GM23338 (cell line): ENCODE measurements around the gene CAVIN2. TPM values are rescaled to one million over a fixed set of nuclear protein-coding genes. Genes with fewer than 3 reads are reported as not detected.

Source experiments
- ATAC-seq: fragments of 200-7000 bp; cut with Tn5 transposase; 3 replicates; pipeline ENCODE4 v1.9.1; 2020
- DNase-seq: peaks from one replicate; pipeline ENCODE4 v3.0.0-alpha.2; 2015; ENCODE audit warnings: low spot score
- H2AFZ ChIP-seq: fragments of 200-600 bp; sonication (generic); 2 replicates; pipeline ENCODE4 v1.8.0; 2016; ENCODE audit warnings: antibody characterized with exemption, mild to moderate bottlenecking, moderate library complexity
- H3F3A ChIP-seq: fragments of 200-600 bp; sonication (generic); replicated peaks from 2 replicates; pipeline ENCODE4 v1.8.0; 2017; ENCODE audit warnings: antibody characterized with exemption, mixed run types, low read depth
- H3K27ac ChIP-seq: fragments of 200-600 bp; sonication (generic); 2 replicates; pipeline ENCODE4 v1.6.1; 2016; ENCODE audit warnings: low read depth
- H3K27me3 ChIP-seq: fragments of 200-600 bp; sonication (generic); 2 replicates; pipeline ENCODE4 v1.8.0; 2016; ENCODE audit warnings: mild to moderate bottlenecking, mixed run types, moderate library complexity; ENCODE audit not compliant: insufficient read depth
- H3K36me3 ChIP-seq: fragments of 200-600 bp; sonication (generic); 2 replicates; pipeline ENCODE4 v1.8.0; 2016; ENCODE audit warnings: mild to moderate bottlenecking; ENCODE audit not compliant: insufficient read depth
- H3K4me1 ChIP-seq: fragments of 200-600 bp; sonication (generic); 2 replicates; pipeline ENCODE4 v1.8.0; 2016; ENCODE audit warnings: mild to moderate bottlenecking, moderate library complexity; ENCODE audit not compliant: insufficient read depth
- H3K4me2 ChIP-seq: fragments of 200-600 bp; sonication (generic); 2 replicates; pipeline ENCODE4 v1.7.1; 2017; ENCODE audit warnings: mixed run types
- H3K4me3 ChIP-seq: fragments of 200-600 bp; sonication (generic); 2 replicates; pipeline ENCODE4 v1.6.1; 2016; ENCODE audit warnings: mixed run types
- H3K79me2 ChIP-seq: fragments of 200-600 bp; sonication (generic); replicated peaks from 2 replicates; pipeline ENCODE4 v1.8.0; 2017; ENCODE audit warnings: mild to moderate bottlenecking; ENCODE audit not compliant: insufficient read depth
- H3K9me2 ChIP-seq: fragments of 200-600 bp; sonication (generic); 2 replicates; pipeline ENCODE4 v1.8.0; 2017; ENCODE audit not compliant: insufficient read depth
- H4K20me1 ChIP-seq: fragments of 200-600 bp; sonication (generic); replicated peaks from 2 replicates; pipeline ENCODE4 v1.8.0; 2017; ENCODE audit warnings: mild to moderate bottlenecking; ENCODE audit not compliant: insufficient read depth
- H3K27ac Mint-ChIP-seq: 2 replicates; pipeline ENCODE4 v1.8.0; 2020; ENCODE audit warnings: inconsistent platforms, mild to moderate bottlenecking, moderate library complexity, mixed read lengths
- H3K27me3 Mint-ChIP-seq: 3 replicates; pipeline ENCODE4 v1.8.0; 2022; ENCODE audit warnings: low read depth, mild to moderate bottlenecking, moderate library complexity, mixed read lengths, inconsistent platforms; ENCODE audit not compliant: insufficient read depth, poor library complexity
- H3K36me3 Mint-ChIP-seq: 3 replicates; pipeline ENCODE4 v1.8.0; 2021; ENCODE audit warnings: low read depth, mild to moderate bottlenecking, inconsistent platforms, moderate library complexity, mixed read lengths
- H3K4me1 Mint-ChIP-seq: 3 replicates; pipeline ENCODE4 v1.8.0; 2020; ENCODE audit warnings: mild to moderate bottlenecking, inconsistent platforms, mixed read lengths
- H3K4me3 Mint-ChIP-seq: 3 replicates; pipeline ENCODE4 v1.8.0; 2021; ENCODE audit warnings: moderate library complexity, mild to moderate bottlenecking, inconsistent platforms, mixed read lengths
- H3K9me3 Mint-ChIP-seq: 3 replicates; pipeline ENCODE4 v1.8.0; 2020; ENCODE audit warnings: moderate library complexity, mild to moderate bottlenecking, inconsistent platforms, mixed read lengths
- CREB1 ChIP-seq: fragments of 250-450 bp; sonication (Bioruptor Pico); IDR thresholded peaks from 2 replicates; pipeline ENCODE4 v1.5.0; 2020; ENCODE audit warnings: low read depth, mild to moderate bottlenecking, moderate library complexity
- EZH2phosphoT487 ChIP-seq: fragments of 200-600 bp; sonication (generic); IDR thresholded peaks from one replicate; pipeline ENCODE4 v1.8.1; 2018; ENCODE audit warnings: antibody characterized with exemption; ENCODE audit not compliant: unreplicated experiment
- ZNF114 ChIP-seq: fragments of 250-450 bp; sonication (Bioruptor Pico); IDR thresholded peaks from 2 replicates; pipeline ENCODE4 v1.5.0; 2020; ENCODE audit warnings: mild to moderate bottlenecking, moderate library complexity
- ZNF331 ChIP-seq: fragments of 250-450 bp; sonication (Bioruptor Pico); IDR thresholded peaks from 2 replicates; pipeline ENCODE4 v1.5.0; 2020; ENCODE audit warnings: low read depth, mild to moderate bottlenecking, moderate library complexity
- polyA plus RNA-seq: library from polyadenylated mRNA; unstranded; fragments of >200 nt; fragmentation: Nextera tagmentation; extraction: Ambion mirVana; gene quantifications from 2 replicates; pipeline ENCODE4 v1.2.1, GENCODE V29; 2016
- total RNA-seq: library from RNA; depleted of rRNA; stranded (reverse); fragments of >200 nt; shearing (Covaris generic); gene quantifications from 2 replicates; pipeline ENCODE4 v1.2.3, GENCODE V29; 2014
- TF ChIP-seq, protein P1 (sequence below), 2 experiments: fragments of 200-600 bp in 1 of 2; sonication (generic) in 1 of 2; conservative IDR thresholded peaks; 2 replicates each; pipeline versions ENCODE4 v1.5.1 to v1.6.1; 2016 to 2017; ENCODE audit warnings: antibody characterized with exemption in 2 of 2, low read depth in 2 of 2, mild to moderate bottlenecking in 2 of 2, moderate library complexity in 1 of 2
- TF ChIP-seq, protein P2 (sequence below): fragments of 250-450 bp; sonication (Bioruptor Pico); IDR thresholded peaks from 2 replicates; pipeline ENCODE4 v1.5.0; 2020; ENCODE audit warnings: mild to moderate bottlenecking, moderate library complexity

The CAVIN2 gene
- total and polyA plus RNA-seq, 2 experiments from 2014 or later, result 0.07 to 0.15 TPM

- no peaks in the 10 kb centered on the region for H4K20me1 ChIP-seq
- H3K4me3 ChIP-seq, result no peak overlapping the region
- H3K4me1 Mint-ChIP-seq, result peaks cover 7% of the 10 kb centered on the region; the same call in 2 of the 3 replicates
- no peak overlapping the region for H3K27ac ChIP-seq
- H3K4me1 ChIP-seq, result peaks cover 5% of the 10 kb centered on the region; the same call in 1 of the 2 replicates
- H3K36me3 Mint-ChIP-seq, result no peaks in the 10 kb centered on the region
- ATAC-seq, result no peak
- no peaks in the 10 kb centered on the region for H3F3A ChIP-seq
- no peak for TF ChIP-seq ZNF114 (CRISPR knock-in tag)
- TF ChIP-seq, protein P1, sequence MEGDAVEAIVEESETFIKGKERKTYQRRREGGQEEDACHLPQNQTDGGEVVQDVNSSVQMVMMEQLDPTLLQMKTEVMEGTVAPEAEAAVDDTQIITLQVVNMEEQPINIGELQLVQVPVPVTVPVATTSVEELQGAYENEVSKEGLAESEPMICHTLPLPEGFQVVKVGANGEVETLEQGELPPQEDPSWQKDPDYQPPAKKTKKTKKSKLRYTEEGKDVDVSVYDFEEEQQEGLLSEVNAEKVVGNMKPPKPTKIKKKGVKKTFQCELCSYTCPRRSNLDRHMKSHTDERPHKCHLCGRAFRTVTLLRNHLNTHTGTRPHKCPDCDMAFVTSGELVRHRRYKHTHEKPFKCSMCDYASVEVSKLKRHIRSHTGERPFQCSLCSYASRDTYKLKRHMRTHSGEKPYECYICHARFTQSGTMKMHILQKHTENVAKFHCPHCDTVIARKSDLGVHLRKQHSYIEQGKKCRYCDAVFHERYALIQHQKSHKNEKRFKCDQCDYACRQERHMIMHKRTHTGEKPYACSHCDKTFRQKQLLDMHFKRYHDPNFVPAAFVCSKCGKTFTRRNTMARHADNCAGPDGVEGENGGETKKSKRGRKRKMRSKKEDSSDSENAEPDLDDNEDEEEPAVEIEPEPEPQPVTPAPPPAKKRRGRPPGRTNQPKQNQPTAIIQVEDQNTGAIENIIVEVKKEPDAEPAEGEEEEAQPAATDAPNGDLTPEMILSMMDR (conservative IDR thresholded peaks at IDR 0.05; ENCODE audit: low read depth in 2 of 2), result no peak
- no peak for TF ChIP-seq ZNF331
- TF ChIP-seq EZH2phosphoT487, result no peak
- TF ChIP-seq, protein P2, sequence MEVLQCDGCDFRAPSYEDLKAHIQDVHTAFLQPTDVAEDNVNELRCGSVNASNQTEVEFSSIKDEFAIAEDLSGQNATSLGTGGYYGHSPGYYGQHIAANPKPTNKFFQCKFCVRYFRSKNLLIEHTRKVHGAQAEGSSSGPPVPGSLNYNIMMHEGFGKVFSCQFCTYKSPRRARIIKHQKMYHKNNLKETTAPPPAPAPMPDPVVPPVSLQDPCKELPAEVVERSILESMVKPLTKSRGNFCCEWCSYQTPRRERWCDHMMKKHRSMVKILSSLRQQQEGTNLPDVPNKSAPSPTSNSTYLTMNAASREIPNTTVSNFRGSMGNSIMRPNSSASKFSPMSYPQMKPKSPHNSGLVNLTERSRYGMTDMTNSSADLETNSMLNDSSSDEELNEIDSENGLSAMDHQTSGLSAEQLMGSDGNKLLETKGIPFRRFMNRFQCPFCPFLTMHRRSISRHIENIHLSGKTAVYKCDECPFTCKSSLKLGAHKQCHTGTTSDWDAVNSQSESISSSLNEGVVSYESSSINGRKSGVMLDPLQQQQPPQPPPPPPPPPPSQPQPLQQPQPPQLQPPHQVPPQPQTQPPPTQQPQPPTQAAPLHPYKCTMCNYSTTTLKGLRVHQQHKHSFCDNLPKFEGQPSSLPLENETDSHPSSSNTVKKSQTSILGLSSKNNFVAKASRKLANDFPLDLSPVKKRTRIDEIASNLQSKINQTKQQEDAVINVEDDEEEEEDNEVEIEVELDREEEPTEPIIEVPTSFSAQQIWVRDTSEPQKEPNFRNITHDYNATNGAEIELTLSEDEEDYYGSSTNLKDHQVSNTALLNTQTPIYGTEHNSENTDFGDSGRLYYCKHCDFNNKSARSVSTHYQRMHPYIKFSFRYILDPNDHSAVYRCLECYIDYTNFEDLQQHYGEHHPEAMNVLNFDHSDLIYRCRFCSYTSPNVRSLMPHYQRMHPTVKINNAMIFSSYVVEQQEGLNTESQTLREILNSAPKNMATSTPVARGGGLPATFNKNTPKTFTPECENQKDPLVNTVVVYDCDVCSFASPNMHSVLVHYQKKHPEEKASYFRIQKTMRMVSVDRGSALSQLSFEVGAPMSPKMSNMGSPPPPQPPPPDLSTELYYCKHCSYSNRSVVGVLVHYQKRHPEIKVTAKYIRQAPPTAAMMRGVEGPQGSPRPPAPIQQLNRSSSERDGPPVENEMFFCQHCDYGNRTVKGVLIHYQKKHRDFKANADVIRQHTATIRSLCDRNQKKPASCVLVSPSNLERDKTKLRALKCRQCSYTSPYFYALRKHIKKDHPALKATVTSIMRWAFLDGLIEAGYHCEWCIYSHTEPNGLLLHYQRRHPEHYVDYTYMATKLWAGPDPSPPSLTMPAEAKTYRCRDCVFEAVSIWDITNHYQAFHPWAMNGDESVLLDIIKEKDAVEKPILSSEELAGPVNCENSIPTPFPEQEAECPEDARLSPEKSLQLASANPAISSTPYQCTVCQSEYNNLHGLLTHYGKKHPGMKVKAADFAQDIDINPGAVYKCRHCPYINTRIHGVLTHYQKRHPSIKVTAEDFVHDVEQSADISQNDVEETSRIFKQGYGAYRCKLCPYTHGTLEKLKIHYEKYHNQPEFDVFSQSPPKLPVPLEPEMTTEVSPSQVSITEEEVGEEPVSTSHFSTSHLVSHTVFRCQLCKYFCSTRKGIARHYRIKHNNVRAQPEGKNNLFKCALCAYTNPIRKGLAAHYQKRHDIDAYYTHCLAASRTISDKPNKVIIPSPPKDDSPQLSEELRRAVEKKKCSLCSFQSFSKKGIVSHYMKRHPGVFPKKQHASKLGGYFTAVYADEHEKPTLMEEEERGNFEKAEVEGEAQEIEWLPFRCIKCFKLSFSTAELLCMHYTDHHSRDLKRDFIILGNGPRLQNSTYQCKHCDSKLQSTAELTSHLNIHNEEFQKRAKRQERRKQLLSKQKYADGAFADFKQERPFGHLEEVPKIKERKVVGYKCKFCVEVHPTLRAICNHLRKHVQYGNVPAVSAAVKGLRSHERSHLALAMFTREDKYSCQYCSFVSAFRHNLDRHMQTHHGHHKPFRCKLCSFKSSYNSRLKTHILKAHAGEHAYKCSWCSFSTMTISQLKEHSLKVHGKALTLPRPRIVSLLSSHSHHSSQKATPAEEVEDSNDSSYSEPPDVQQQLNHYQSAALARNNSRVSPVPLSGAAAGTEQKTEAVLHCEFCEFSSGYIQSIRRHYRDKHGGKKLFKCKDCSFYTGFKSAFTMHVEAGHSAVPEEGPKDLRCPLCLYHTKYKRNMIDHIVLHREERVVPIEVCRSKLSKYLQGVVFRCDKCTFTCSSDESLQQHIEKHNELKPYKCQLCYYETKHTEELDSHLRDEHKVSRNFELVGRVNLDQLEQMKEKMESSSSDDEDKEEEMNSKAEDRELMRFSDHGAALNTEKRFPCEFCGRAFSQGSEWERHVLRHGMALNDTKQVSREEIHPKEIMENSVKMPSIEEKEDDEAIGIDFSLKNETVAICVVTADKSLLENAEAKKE, result no peak
- TF ChIP-seq CREB1, result no peak
- H3K36me3 ChIP-seq, result no peaks in the 10 kb centered on the region
- no peaks in the 10 kb centered on the region for H3K79me2 ChIP-seq
- no peaks in the 10 kb centered on the region for H3K9me3 Mint-ChIP-seq
- no peaks in the 10 kb centered on the region for H3K27me3 ChIP-seq
- peaks cover 13% of the 10 kb centered on the region for H3K9me2 ChIP-seq
- DNase-seq, result no peak
- no peak overlapping the region for H3K4me3 Mint-ChIP-seq
- no peak overlapping the region for H2AFZ ChIP-seq
- no peaks in the 10 kb centered on the region for H3K27me3 Mint-ChIP-seq
- H3K27ac Mint-ChIP-seq, result no peak overlapping the region
- no peak overlapping the region for H3K4me2 ChIP-seq
Observed at GRCh38 chr2:191824398-191824797, 22.5 kb downstream of the CAVIN2 start.
